Esophagus squamous epithelium (tissue), 5 donors: Measurements from ENCODE around the gene HS2ST1. TPM values are rescaled to one million over a fixed set of nuclear protein-coding genes. Genes with fewer than 3 reads are reported as not detected.
"Not testable (repeated sequence)": the region's sequence is repeated elsewhere in the genome, so short reads cannot be mapped to it uniquely, and the experiment has no call there.

Source experiments
- DNase-seq: peaks from one replicate; lab custom pipeline; 2025; lab: John Stamatoyannopoulos, UW
- H3K27ac ChIP-seq, 4 donors: fragments of 200-600 bp; sonication (generic); one replicate each; pipeline ENCODE4 v1.5.1; 2016 to 2019; ENCODE audit warnings: mild to moderate bottlenecking in 1 of 4
- H3K27me3 ChIP-seq, 4 donors: fragments of 200-600 bp; sonication (generic); 1 replicate in 3 of 4; 2 replicates in 1 of 4; pipeline versions ENCODE4 v1.5.1 to v1.6.0; 2017 to 2021; ENCODE audit warnings: antibody characterized with exemption in 1 of 4
- H3K36me3 ChIP-seq, 3 donors: fragments of 200-600 bp; sonication (generic); one replicate each; pipeline ENCODE4 v1.5.1; 2016 to 2019
- H3K4me1 ChIP-seq, 3 donors: fragments of 200-600 bp; sonication (generic); one replicate each; pipeline ENCODE4 v1.5.1; 2017 to 2019
- H3K4me3 ChIP-seq, 4 donors: fragments of 200-600 bp; sonication (generic); 1 replicate in 3 of 4; 2 replicates in 1 of 4; pipeline ENCODE4 v1.5.1; 2016 to 2019; ENCODE audit warnings: mild to moderate bottlenecking in 2 of 4, moderate library complexity in 1 of 4
- H3K9me3 ChIP-seq, 3 donors: fragments of 200-600 bp; sonication (generic); one replicate each; pipeline ENCODE4 v1.5.1; 2016 to 2019
- POLR2A ChIP-seq, 4 donors: fragments of 450-650 bp; IDR thresholded peaks; one replicate each; pipeline ENCODE4 v1.6.1; 2017; ENCODE audit warnings: antibody characterized with exemption in 4 of 4, mild to moderate bottlenecking in 4 of 4, moderate library complexity in 3 of 4
- WGBS, 2 donors: methylation state at CpG; one replicate each; pipeline ENCODE4 v1.1.5; 2018; 5-methylcytosine and 5-hydroxymethylcytosine counted together
- intact Hi-C: fragments of 100-400 bp; cut with DNase I; formaldehyde crosslinking; loops from one replicate; pipeline ENCODE4 v1.15.0; 2022
- total RNA-seq, 4 donors: library from RNA; depleted of rRNA; stranded (reverse); fragments of >200 nt; gene quantifications; one replicate each; pipeline ENCODE4 v1.1.0, GENCODE V29; 2016
- TF ChIP-seq, protein P1 (sequence below), 6 experiments: fragments of 450-650 bp in 4 of 6; fragments of 200-600 bp in 2 of 6; sonication (generic) in 2 of 6; IDR thresholded peaks; one replicate each; pipeline ENCODE4 v1.5.1; 2016 to 2019; ENCODE audit warnings: antibody characterized with exemption in 6 of 6, mild to moderate bottlenecking in 4 of 6, moderate library complexity in 4 of 6
- donor health status: DM: yes; HTN: yes; CAD: no.

Gene HS2ST1
- total RNA-seq, 4 donors from 2014 or later = 5.3 to 10.5 (median 9.1) TPM

DNA sequence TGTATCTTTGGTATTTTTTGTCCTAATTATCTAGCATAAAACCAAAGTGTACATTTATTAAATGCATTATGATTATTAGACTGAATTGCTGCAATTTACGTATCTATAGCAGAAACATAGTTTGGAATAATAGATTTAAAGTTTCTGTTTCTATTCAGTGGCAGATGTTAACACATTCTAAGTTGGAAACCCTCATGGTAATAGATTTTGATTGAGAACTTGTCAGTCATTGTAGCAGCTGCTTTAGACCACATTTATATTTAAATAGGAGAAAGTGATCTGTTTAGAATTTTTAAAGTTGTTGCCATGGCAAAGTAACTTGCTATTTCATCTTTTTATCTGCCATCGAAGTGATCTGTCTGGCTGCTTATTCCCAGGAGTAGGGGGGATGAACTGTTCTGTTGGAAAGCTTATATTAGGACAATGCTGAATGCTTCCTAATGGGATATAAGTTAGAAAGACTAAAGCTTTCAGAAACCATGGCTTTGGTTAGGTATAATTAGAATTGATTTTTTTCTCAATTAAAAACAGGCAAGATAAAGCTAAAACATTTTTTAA is 61.6 kb downstream of the HS2ST1 start:
- Histone ChIP-seq H3K4me3 (no peak overlapping the region), H3K27me3 (no peaks in the 10 kb centered on the region), H3K36me3 (no peaks in the 10 kb centered on the region), H3K9me3 (no peaks in the 10 kb centered on the region), H3K27ac (no peak overlapping the region), H3K4me1 (peaks cover 0 to 18% (median 0%) of the 10 kb centered on the region in 3 donors)
- TF ChIP-seq, protein P1, sequence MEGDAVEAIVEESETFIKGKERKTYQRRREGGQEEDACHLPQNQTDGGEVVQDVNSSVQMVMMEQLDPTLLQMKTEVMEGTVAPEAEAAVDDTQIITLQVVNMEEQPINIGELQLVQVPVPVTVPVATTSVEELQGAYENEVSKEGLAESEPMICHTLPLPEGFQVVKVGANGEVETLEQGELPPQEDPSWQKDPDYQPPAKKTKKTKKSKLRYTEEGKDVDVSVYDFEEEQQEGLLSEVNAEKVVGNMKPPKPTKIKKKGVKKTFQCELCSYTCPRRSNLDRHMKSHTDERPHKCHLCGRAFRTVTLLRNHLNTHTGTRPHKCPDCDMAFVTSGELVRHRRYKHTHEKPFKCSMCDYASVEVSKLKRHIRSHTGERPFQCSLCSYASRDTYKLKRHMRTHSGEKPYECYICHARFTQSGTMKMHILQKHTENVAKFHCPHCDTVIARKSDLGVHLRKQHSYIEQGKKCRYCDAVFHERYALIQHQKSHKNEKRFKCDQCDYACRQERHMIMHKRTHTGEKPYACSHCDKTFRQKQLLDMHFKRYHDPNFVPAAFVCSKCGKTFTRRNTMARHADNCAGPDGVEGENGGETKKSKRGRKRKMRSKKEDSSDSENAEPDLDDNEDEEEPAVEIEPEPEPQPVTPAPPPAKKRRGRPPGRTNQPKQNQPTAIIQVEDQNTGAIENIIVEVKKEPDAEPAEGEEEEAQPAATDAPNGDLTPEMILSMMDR (IDR thresholded peaks at IDR 0.05) = no peak
- no peak for TF ChIP-seq POLR2A (IDR thresholded peaks at IDR 0.05)
- 47 to 49% methylated on average over 2 of the region's 2 CpGs for WGBS, 2 donors
- intact Hi-C loops = no loop called here
- DNase-seq = no peak

DNA sequence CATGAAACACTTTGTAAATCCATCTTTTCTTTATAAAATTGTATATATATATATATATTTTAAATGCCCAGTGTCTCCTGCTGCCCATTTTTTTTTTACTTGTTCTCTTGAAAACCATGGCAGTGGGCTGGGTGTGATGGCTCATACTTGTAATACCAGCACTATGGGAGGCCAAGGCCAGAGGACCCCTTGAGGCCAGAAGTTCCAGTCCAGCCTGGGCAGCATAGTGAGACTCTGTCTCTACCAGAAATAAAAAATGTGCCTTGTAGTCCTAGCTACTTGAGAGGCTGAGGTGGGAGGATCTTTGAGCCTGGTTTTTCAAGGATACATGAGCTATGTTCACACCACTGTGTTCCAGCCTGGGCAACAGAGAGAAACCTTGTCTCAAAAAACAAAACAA is 62.2 kb downstream of the HS2ST1 start:
- peaks cover 0 to 12% (median 0%) of the 10 kb centered on the region in 3 donors for H3K4me1 ChIP-seq
- intact Hi-C loops = no loop called here
- no peak overlapping the region for H3K27ac ChIP-seq
- DNase-seq = no peak
- H3K27me3 ChIP-seq = no peaks in the 10 kb centered on the region
- H3K9me3 ChIP-seq = no peaks in the 10 kb centered on the region
- no peak for TF ChIP-seq POLR2A (IDR thresholded peaks at IDR 0.05)
- TF ChIP-seq, protein P1 (IDR thresholded peaks at IDR 0.05) = no peak
- H3K36me3 ChIP-seq = no peaks in the 10 kb centered on the region
- H3K4me3 ChIP-seq = no peak overlapping the region

DNA sequence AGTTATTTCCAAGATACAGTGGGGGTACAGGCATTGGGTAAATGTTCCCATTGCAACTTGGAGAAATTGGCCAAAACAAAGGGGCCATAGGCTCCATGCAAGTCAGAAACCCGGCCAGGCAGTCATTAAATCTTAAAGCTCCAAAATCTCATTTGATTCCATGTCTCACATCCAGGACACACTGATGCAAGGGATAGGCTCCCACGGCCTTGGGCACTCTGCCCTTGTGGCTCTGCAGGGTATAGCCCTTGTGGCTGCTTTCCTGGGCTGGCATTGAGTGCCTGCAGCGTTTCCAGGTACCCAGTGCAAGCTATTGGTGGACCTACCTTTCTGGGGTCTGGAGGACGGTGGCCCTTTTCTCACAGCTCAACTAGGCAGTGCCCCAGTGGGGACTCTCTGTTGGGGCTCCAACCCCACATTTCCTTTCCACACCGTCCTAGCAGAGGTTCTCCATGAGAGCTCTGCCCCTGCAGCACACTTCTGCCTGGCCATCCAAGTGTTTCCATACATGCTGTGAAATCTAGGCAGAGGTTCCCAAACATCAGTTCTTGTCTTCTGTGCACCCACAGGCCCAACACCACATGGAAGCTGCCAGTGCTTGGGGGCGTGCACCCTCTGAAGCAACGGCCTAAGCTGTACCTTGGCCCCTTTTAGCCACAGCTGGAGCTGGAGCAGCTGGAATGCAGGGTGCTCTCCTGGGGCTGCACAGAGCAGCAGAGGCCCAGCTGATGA is 67.2 kb downstream of the HS2ST1 start:
- H3K27me3 ChIP-seq = no peaks in the 10 kb centered on the region
- H3K9me3 ChIP-seq = no peaks in the 10 kb centered on the region
- H3K4me1 ChIP-seq = no peaks in the 10 kb centered on the region
- WGBS, 2 donors = 86 to 100% methylated on average over 3 to 5 of the region's 7 CpGs
- TF ChIP-seq, protein P1 (IDR thresholded peaks at IDR 0.05) = no peak
- no peak for TF ChIP-seq POLR2A (IDR thresholded peaks at IDR 0.05)
- no peak overlapping the region for H3K27ac ChIP-seq
- no peaks in the 10 kb centered on the region for H3K36me3 ChIP-seq
- no peak for DNase-seq
- intact Hi-C loops = no loop called here
- H3K4me3 ChIP-seq = no peak overlapping the region

DNA sequence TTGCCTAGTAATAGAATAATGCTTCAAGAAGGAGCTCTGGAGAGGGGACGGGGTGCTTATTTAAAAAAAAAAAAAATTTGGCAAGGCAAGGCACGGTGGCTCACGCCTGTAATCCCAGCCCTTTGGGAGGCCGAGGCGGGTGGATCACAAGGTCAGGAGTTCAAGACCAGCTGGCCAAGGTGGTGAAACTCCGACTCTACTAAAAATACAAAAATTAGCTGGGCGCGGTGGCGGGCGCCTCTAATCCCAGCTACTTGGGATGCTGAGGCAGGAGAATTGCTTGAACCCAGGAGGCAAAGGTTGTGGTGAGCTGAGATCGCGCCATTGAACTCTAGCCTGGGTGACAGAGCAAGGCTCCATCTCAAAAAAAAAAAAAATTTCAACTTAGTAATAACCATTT is 69.2 kb downstream of the HS2ST1 start:
- H3K4me3 ChIP-seq, DNase-seq, H3K9me3 ChIP-seq, intact Hi-C loops, H3K36me3 ChIP-seq, H3K27ac ChIP-seq, H3K27me3 ChIP-seq, H3K4me1 ChIP-seq: not testable (repeated sequence)
- WGBS, 2 donors = 92 to 95% methylated on average over 12 of the region's 12 CpGs

DNA sequence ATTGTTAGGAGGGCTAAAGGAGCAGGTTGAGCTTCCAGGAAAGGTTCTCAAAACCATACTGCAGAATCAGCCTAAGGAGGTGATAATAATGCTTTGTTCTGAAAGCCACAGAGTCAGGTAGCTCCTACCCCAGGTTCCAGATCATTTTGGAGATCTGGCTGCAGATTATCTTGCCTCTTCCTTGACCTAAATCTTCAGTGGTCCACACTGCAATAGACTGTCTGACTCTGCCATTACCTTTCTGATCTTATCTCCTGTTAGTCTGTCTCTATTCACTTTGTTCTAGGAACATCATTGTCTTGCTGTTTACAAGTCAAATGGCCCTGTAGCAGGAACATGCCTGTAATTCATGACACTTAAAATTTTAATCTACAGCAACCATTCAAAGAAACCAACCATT is 73.0 kb downstream of the HS2ST1 start:
- Histone ChIP-seq H3K27me3 (no peaks in the 10 kb centered on the region), H3K36me3 (no peaks in the 10 kb centered on the region), H3K4me3 (no peak overlapping the region), H3K27ac (no peak overlapping the region), H3K9me3 (no peaks in the 10 kb centered on the region), H3K4me1 (no peaks in the 10 kb centered on the region)
- no peak for TF ChIP-seq POLR2A (IDR thresholded peaks at IDR 0.05)
- TF ChIP-seq, protein P1 (IDR thresholded peaks at IDR 0.05) = no peak
- intact Hi-C loops = no loop called here
- no peak for DNase-seq
